K562 (cell line): Measurements from ENCODE around the gene CLDN7. TPM values are rescaled to one million over a fixed set of nuclear protein-coding genes. Genes with fewer than 3 reads are reported as not detected.

Experiments used
- C11orf30 ChIP-seq: fragments of 450-650 bp; IDR thresholded peaks from 2 replicates; pipeline ENCODE4 v1.6.1; 2016; ENCODE audit warnings: low read depth, mild to moderate bottlenecking
- CREB1 ChIP-seq, 2 experiments: sonication (generic) in 1 of 2; formaldehyde crosslinking in 1 of 2; IDR thresholded peaks; 2 replicates each; pipeline versions ENCODE4 v1.6.1 to v1.8.0; 2012 to 2022; ENCODE audit warnings: inconsistent platforms in 1 of 2, mild to moderate bottlenecking in 1 of 2, missing genetic modification reagents in 1 of 2, moderate library complexity in 1 of 2
- CSDE1 ChIP-seq, 2 experiments: fragments of 450-650 bp; IDR thresholded peaks; 2 replicates each; pipeline ENCODE4 v1.6.1; 2016; ENCODE audit warnings: mild to moderate bottlenecking in 1 of 2
- ID3 ChIP-seq, 2 experiments: fragments of 250-450 bp in 1 of 2; fragments of 450-650 bp in 1 of 2; sonication (Bioruptor Pico) in 1 of 2; IDR thresholded peaks; 2 replicates each; pipeline versions ENCODE4 v1.6.1 to v1.8.0; 2016 to 2021; ENCODE audit warnings: mild to moderate bottlenecking in 2 of 2, moderate library complexity in 2 of 2, missing compliant biosample characterization in 1 of 2, missing genetic modification characterization in 1 of 2
- JUN ChIP-seq, 2 experiments: sonication (generic) in 1 of 2; formaldehyde crosslinking in 1 of 2; IDR thresholded peaks; 2 replicates each; pipeline versions ENCODE4 v1.6.1 to v1.8.0; 2012 to 2022; ENCODE audit warnings: borderline replicate concordance in 2 of 2, mild to moderate bottlenecking in 2 of 2, improper control_type of control experiment in 1 of 2, low read depth in 1 of 2, low read length in 1 of 2, missing genetic modification reagents in 1 of 2
- KDM4B ChIP-seq, 2 experiments: fragments of 450-650 bp in 1 of 2; sonication (generic) in 1 of 2; IDR thresholded peaks; 2 replicates each; pipeline ENCODE4 v1.6.1; 2016 to 2017; ENCODE audit warnings: borderline replicate concordance in 2 of 2, antibody characterized with exemption in 1 of 2, low read depth in 1 of 2, mild to moderate bottlenecking in 1 of 2
- LARP7 ChIP-seq: fragments of 450-650 bp; IDR thresholded peaks from 2 replicates; pipeline ENCODE4 v1.6.1; 2016
- MBD2 ChIP-seq: sonication (generic); IDR thresholded peaks from 2 replicates; pipeline ENCODE4 v1.6.1; 2016; ENCODE audit warnings: low read depth, borderline replicate concordance
- MITF ChIP-seq: IDR thresholded peaks from 2 replicates; pipeline ENCODE4 v1.6.1; 2014; ENCODE audit warnings: antibody characterized with exemption
- MYBL2 ChIP-seq, 2 experiments: fragments of 450-650 bp in 1 of 2; sonication (generic) in 1 of 2; formaldehyde crosslinking in 1 of 2; IDR thresholded peaks; 2 replicates each; pipeline versions ENCODE4 v1.6.1 to v1.8.1; 2017 to 2022; ENCODE audit warnings: borderline replicate concordance in 1 of 2, inconsistent platforms in 1 of 2, low read depth in 1 of 2, mild to moderate bottlenecking in 1 of 2, missing genetic modification reagents in 1 of 2, moderate library complexity in 1 of 2
- NFIC ChIP-seq: fragments of 450-650 bp; IDR thresholded peaks from 2 replicates; pipeline ENCODE4 v1.6.1; 2017; ENCODE audit warnings: mild to moderate bottlenecking, inconsistent platforms
- NFIX ChIP-seq: fragments of 250-450 bp; sonication (Bioruptor Pico); IDR thresholded peaks from 2 replicates; pipeline ENCODE4 v1.4.0; 2020; ENCODE audit warnings: low read depth, mild to moderate bottlenecking, moderate library complexity
- SMAD1 ChIP-seq: fragments of 150-350 bp; IDR thresholded peaks from 2 replicates; pipeline ENCODE4 v1.6.1; 2014; ENCODE audit warnings: low read length, low read depth; ENCODE audit not compliant: partially characterized antibody
- ZNF263 ChIP-seq: sonication (generic); formaldehyde crosslinking; IDR thresholded peaks from 2 replicates; pipeline ENCODE4 v1.8.0; 2022; ENCODE audit warnings: mild to moderate bottlenecking, missing genetic modification reagents, borderline replicate concordance
- polyA plus RNA-seq, 8 experiments: library from polyadenylated mRNA; depleted of rRNA in 4 of 8; stranded (reverse) in 5 of 8; unstranded in 3 of 8; fragments of >200 nt; fragmentation: Nextera tagmentation in 2 of 8; fragmentation: Illumina TruSeq in 1 of 8; extraction: Ambion mirVana in 2 of 8; extraction: Trizol in 1 of 8; gene quantifications; 2 replicates each; pipeline versions ENCODE4 v1.2.1 to v1.2.3, GENCODE V29; 2011 to 2014; ENCODE audit warnings: inconsistent platforms in 1 of 8, missing spikeins in 1 of 8
- total RNA-seq, 7 experiments: library from RNA; depleted of rRNA in 6 of 7; stranded (reverse); fragments of >200 nt in 6 of 7; fragmentation: Illumina TruSeq in 2 of 7; extraction: Trizol in 2 of 7; gene quantifications; 2 replicates each; pipeline versions ENCODE4 v1.2.1 to v1.2.3, GENCODE V29; 2011 to 2021; ENCODE audit warnings: low replicate concordance in 1 of 7

Gene CLDN7
- total and polyA plus RNA-seq, 9 of the 15 experiments (the other 6 are each of a cell fraction or from before 2014, with no cell fraction given): 2.2 to 14.5 (median 7.6) TPM

GRCh38 chr17:7252176-7253043 is 9.9 kb downstream of the CLDN7 start, which contains the start of gene ELP5 (continued):
- peak; percentile 90 for TF ChIP-seq CREB1 (IDR thresholded peaks at IDR 0.05)
- TF ChIP-seq CREB1 (CRISPR knock-in tag; IDR thresholded peaks at IDR 0.05): peak; percentile 97
- TF ChIP-seq ID3 (CRISPR knock-in tag; IDR thresholded peaks at IDR 0.05): no peak
- TF ChIP-seq ID3 (tag; IDR thresholded peaks at IDR 0.05): 0 out of 2 replicates have a peak, but pooled peaks have one; percentile 27
- peak; percentile 51 for TF ChIP-seq NFIC
- no peak for TF ChIP-seq LARP7
- TF ChIP-seq ZNF263 (CRISPR knock-in tag): peak; percentile 99
- TF ChIP-seq MYBL2 (IDR thresholded peaks at IDR 0.05; ENCODE audit: low read depth): peak; percentile 37; the same call in 1 of the 2 replicates
- TF ChIP-seq MYBL2 (CRISPR knock-in tag; IDR thresholded peaks at IDR 0.05; ENCODE audit: borderline replicate concordance): no peak
- TF ChIP-seq JUN (IDR thresholded peaks at IDR 0.05; ENCODE audit: borderline replicate concordance, low read depth, low read length): peak; percentile 70
- no peak for TF ChIP-seq JUN (CRISPR knock-in tag; IDR thresholded peaks at IDR 0.05; ENCODE audit: borderline replicate concordance)
- peak; percentile 38; the same call in 1 of the 2 replicates for TF ChIP-seq MBD2
- peak; percentile 44 for TF ChIP-seq SMAD1
- TF ChIP-seq NFIX: no peak
- peak in 1 of 2 experiments; percentile 69; a peak in 1 of 4 replicates for TF ChIP-seq KDM4B (IDR thresholded peaks at IDR 0.05; ENCODE audit: borderline replicate concordance in 2 of 2, low read depth in 1 of 2)
- TF ChIP-seq MITF: no peak
- peak; percentile 73 for TF ChIP-seq C11orf30
- peak in 1 of 2 experiments; percentile 68; a peak in 2 of 4 replicates for TF ChIP-seq CSDE1 (IDR thresholded peaks at IDR 0.05)
- TF ChIP-seq, all 486 proteins: peak for 113
